HEK293T (cell line): Measurements from ENCODE around the gene TANK.

Source experiments
- BHLHE40 ChIP-seq: fragments of 450-650 bp; IDR thresholded peaks from 2 replicates; pipeline ENCODE4 v1.6.1; 2016; ENCODE audit warnings: mild to moderate bottlenecking, moderate library complexity, borderline replicate concordance
- CTBP1 ChIP-seq: fragments of 450-650 bp; IDR thresholded peaks from 2 replicates; pipeline ENCODE4 v1.6.1; 2016; ENCODE audit warnings: borderline replicate concordance
- FOXA1 ChIP-seq: fragments of 450-650 bp; IDR thresholded peaks from 2 replicates; pipeline ENCODE4 v1.6.1; 2016; ENCODE audit warnings: mild to moderate bottlenecking
- FOXK2 ChIP-seq: fragments of 450-650 bp; IDR thresholded peaks from 2 replicates; pipeline ENCODE4 v1.6.1; 2016; ENCODE audit warnings: mild to moderate bottlenecking
- FOXM1 ChIP-seq: fragments of 450-650 bp; IDR thresholded peaks from 2 replicates; pipeline ENCODE4 v1.6.1; 2017; ENCODE audit warnings: mild to moderate bottlenecking, borderline replicate concordance
- NFRKB ChIP-seq: fragments of 450-650 bp; IDR thresholded peaks from 2 replicates; pipeline ENCODE4 v1.6.1; 2016; ENCODE audit warnings: mild to moderate bottlenecking, moderate library complexity
- SP1 ChIP-seq: fragments of 450-650 bp; IDR thresholded peaks from 2 replicates; pipeline ENCODE4 v1.6.1; 2017
- TARDBP ChIP-seq: fragments of 450-650 bp; IDR thresholded peaks from 2 replicates; pipeline ENCODE4 v1.6.1; 2016
- TF ChIP-seq, protein P1 (sequence below): fragments of 450-650 bp; IDR thresholded peaks from 2 replicates; pipeline ENCODE4 v1.6.1; 2016

DNA sequence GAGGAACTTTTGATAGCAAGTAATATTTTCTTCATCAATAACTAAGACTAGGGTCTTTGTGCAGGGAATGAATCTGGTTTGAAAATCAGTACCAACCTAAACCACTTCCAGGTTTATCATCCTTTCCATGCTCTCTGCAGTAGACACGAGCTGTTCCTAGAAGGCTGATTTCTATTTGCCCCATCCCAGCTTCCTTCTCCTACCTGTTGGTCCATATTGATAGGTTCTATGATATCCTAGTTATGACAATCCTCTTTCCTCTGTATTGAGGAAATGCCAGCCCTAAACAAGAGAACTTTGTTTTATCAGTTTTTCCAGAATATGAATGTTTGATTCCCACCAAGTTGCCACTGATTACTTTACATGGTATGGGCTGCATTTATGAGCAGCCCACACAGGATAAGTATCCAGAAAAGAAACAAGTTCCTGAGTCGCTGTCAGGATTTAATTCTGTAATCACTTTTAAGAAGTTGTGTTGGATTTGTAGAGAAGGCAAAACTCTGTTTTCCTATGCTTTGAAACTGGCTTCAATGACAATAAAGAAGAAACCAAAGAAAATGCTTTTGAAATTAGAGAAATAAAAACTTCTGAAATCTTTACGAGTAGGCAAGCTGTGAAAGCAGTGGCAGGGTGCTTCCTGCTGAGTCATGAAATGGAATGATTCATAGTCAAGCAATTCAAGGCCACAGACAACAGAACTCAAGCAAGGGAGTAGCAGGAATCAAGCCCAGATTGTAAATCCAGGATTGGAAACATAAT, 37.3 kb upstream of the TANK start:
- TF ChIP-seq SP1 (no peak), BHLHE40 (no peak), CTBP1 (no peak), FOXA1 (no peak), FOXM1 (no peak), FOXK2 (no peak), NFRKB (no peak), TARDBP (no peak)
- TF ChIP-seq, protein P1, sequence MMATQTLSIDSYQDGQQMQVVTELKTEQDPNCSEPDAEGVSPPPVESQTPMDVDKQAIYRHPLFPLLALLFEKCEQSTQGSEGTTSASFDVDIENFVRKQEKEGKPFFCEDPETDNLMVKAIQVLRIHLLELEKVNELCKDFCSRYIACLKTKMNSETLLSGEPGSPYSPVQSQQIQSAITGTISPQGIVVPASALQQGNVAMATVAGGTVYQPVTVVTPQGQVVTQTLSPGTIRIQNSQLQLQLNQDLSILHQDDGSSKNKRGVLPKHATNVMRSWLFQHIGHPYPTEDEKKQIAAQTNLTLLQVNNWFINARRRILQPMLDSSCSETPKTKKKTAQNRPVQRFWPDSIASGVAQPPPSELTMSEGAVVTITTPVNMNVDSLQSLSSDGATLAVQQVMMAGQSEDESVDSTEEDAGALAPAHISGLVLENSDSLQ = peak; percentile 84
